PC-9 (cell line): Measurements from ENCODE around the gene C4BPA.

Experiments used
- CTCF ChIP-seq: fragments of 200-600 bp; sonication (generic); conservative IDR thresholded peaks from 2 replicates; pipeline ENCODE4 v1.6.1; 2017; ENCODE audit warnings: mixed run types, antibody characterized with exemption, mild to moderate bottlenecking, moderate library complexity
- EZH2 ChIP-seq: fragments of 200-600 bp; sonication (generic); IDR thresholded peaks from 2 replicates; pipeline ENCODE4 v1.8.0; 2017; ENCODE audit warnings: antibody characterized with exemption, low read depth

DNA sequence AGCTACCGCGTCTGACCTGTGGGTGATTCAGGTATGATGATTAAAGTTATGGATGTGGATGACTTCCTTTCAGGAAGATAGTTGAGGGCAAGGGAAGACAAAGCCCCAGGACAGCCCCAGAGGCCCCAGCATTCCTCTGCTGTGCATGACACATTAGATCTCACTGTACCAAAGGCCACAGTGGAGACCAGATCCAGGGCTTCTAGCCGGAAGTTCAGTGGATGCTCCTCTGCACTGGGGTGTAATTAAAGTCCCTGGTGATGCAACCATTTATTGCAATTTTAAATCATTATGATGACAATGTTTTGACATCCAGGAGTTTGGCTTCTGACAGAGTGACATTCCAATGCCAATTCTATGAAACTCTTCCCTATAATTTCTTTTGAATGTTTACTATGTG is 5.0 kb downstream of the C4BPA start:
- TF ChIP-seq CTCF = no peak
- no peak for TF ChIP-seq EZH2
